ENCODE measurements around the gene EFCAB8.
"Not testable (repeated sequence)": the region's sequence is repeated elsewhere in the genome, so short reads cannot be mapped to it uniquely, and the experiment has no call there.

The EFCAB8 gene

GRCh38 chr20:32903666-32904175, 45.0 kb downstream of the EFCAB8 start:
- no peak for DNase-seq
- intact Hi-C loops (cut with DNase I): loop anchor here (2.0 to 10.0 kb wide), 2 partner anchors 193 to 391 kb away; no protein-coding TSS in a partner anchor

- intact Hi-C loops (cut with DNase I): loop anchor here (10.0 kb wide), 1 partner anchor 390 kb away; no protein-coding TSS in a partner anchor
- not testable (repeated sequence) for DNase-seq
Observed at GRCh38 chr20:32904678-32905077, 46.0 kb downstream of the EFCAB8 start.

DNA sequence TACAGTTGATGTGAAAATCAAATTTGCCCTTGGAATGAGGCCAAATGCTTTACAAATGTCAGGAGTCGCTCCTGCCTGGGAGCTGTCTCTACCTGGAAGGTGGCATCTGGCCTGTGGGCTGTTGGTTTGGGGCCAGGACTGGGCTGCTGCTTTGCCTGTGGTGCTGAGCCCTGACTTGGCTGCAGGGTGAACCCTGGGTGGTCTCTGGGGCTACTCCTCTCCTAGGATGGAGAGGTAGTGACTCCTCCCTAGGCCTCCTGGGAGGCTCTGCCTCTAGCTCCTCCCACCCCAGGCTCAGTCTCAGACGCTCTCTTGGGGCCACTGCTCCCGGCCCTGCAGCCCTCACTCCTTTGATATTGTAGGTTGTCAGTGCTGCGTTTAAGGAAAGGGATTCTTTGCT, 47.5 kb downstream of the EFCAB8 start:
- DNase-seq: no peak
- intact Hi-C loops (cut with DNase I): loop anchor here (10.0 kb wide), 1 partner anchor 389 kb away; no protein-coding TSS in a partner anchor

DNA sequence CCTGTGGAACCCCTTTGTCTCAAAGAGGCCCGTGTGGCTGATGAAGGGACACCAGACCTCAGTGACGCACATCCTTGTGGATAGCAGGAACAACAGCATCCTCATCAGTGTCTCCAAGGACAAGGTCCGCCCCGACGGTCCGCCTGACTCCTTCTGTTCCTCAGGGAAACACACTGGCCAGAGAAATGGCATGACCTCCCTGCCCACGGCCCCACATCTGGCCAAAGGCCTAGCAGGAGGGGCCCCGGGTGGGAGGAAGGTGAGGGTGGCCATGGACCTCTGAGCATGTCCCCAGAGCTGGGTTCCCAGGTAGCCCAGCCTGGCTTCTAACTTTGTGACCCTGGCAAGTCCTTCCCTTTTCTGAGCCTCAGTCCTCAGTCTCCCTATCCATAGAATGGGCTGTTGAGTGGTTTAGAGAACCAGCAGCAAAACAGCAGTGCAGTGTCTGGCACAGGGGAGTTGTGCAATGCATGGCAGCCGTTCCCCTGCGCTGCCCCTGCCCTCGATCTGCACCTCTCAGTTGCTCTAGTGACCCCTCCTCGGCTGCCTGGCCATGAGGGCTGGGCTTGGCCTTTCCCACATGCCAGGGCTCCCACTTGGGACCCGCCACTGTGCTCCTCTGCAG, 48.3 kb downstream of the EFCAB8 start:
- DNase-seq: no peak
- intact Hi-C loops (cut with DNase I): loop anchor here (10.0 kb wide), 1 partner anchor 388 kb away; no protein-coding TSS in a partner anchor

GRCh38 chr20:32907886-32908285, 49.2 kb downstream of the EFCAB8 start:
- intact Hi-C loops (cut with DNase I): loop anchor here (10.0 kb wide), 1 partner anchor 387 kb away; no protein-coding TSS in a partner anchor
- no peak for DNase-seq

DNA sequence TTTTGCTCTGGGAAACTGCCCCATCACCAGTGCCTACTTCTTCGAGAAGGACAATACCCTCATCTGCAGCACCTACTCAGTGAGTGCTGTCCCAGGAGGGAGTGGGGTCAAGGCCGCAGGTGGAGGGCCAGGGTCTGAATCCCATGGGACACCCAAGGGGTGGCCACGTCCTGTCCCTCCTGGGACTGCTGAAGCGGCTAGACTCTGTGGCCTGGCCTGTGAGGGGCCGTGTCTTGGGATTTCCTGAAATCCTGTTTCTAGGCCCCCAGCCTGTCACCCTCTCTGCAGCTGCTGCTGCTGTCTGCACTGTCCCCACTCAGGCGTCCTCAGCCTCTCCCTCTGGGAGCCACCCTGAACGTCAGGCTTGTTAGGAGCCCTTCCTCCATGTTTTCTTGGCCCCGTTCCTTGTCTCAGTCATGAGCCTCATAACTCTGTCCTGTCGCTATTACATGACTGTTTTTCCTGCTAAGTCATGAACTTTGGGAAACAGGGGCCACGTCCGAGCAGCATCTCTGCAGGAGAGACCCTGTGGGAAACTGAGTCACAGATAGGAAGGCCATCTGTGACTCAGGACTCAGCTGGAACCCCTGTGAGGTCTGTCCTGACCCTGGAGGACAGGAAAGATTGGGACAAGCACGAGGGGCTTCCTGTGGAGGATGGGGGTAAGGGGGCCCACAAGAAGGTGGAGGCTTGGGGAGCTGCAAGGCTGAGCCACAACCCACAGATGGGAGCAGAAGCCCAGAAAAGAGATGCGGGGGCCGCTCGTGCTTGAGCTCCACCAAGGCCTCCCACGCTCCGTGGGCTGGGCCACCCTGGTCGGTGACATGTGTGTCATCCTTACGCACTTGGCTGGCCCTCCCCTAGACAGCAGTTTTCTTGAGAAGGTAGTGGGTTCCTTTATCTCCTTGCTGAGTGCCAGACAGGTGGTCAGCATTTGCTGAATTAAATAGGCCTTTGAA, 49.9 kb downstream of the EFCAB8 start:
- peak in 1 of 42 donors; percentile 32 for DNase-seq
- intact Hi-C loops (cut with DNase I): loop anchor here (10.0 kb wide), 1 partner anchor 386 kb away; no protein-coding TSS in a partner anchor

GRCh38 chr20:32909451-32909850, 50.7 kb downstream of the EFCAB8 start:
- DNase-seq: no peak

DNA sequence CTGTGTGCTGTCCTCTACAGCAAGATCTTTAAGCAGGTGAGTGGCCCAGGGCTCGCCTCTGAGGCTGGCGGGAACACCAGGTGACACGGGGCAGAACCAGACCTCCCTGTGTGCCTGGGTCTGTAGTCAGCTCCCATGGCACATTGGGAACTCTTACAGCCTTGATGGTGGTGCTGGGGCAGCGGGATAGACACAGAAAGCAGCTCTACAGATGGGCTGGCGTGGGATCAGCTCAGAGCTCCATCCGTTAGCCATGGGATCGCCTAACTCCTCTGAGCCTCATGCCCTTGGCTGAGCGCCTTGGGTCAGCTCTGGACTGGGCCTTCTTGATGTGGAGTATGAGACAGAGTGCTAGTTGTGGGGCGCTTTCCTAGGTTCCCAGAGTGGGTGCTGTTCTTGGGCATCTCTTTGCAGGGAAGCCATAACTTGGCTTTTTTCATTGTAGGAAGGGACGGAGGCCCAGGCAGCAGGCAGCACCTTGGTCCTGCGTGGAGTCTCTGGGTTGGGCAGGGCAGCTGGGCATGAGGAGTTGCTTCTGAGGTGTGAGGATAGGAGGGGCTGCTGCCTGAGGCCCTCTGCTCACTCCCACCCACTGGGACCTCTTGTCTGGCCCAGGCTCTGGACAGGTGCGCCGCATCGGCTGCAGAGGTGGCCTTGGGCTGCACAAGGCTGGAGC, 51.3 kb downstream of the EFCAB8 start:
- no peak for DNase-seq
- intact Hi-C loops (cut with DNase I): loop anchor here (10.0 kb wide), 1 partner anchor 385 kb away; no protein-coding TSS in a partner anchor

More at GRCh38 chr20:32909451-32909850, 50.7 kb downstream of the EFCAB8 start:
- intact Hi-C loops (cut with DNase I): loop anchor here (10.0 kb wide), 1 partner anchor 385 kb away; no protein-coding TSS in a partner anchor

- intact Hi-C loops (cut with DNase I): no loop called here
- no peak for DNase-seq
Observed at GRCh38 chr20:32911355-32911754, 52.6 kb downstream of the EFCAB8 start.

DNA sequence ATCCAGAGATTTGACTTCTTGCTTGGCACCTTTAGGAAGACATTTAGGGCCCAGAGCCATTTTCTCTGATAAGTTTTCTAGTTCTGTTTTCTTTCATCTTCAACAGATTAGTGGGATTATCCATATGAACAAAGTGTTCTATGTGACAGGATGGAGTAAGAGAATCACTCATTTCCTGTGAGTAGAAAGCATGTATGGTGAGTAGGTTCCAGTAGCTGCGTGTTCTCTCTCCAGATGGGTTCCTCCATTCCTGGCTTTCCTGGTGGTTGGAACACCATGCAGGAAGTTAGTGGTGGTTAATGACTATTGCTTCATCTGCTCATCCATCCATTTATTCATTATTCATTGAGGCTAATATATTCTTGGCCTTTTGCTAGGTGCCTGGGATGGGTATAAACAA, 54.0 kb downstream of the EFCAB8 start:
- DNase-seq: no peak
- intact Hi-C loops (cut with DNase I): no loop called here

GRCh38 chr20:32914031-32914430, 55.3 kb downstream of the EFCAB8 start:
- intact Hi-C loops (cut with DNase I): no loop called here
- DNase-seq: peak in 2 of 42 donors; percentile 7 to 12

DNA sequence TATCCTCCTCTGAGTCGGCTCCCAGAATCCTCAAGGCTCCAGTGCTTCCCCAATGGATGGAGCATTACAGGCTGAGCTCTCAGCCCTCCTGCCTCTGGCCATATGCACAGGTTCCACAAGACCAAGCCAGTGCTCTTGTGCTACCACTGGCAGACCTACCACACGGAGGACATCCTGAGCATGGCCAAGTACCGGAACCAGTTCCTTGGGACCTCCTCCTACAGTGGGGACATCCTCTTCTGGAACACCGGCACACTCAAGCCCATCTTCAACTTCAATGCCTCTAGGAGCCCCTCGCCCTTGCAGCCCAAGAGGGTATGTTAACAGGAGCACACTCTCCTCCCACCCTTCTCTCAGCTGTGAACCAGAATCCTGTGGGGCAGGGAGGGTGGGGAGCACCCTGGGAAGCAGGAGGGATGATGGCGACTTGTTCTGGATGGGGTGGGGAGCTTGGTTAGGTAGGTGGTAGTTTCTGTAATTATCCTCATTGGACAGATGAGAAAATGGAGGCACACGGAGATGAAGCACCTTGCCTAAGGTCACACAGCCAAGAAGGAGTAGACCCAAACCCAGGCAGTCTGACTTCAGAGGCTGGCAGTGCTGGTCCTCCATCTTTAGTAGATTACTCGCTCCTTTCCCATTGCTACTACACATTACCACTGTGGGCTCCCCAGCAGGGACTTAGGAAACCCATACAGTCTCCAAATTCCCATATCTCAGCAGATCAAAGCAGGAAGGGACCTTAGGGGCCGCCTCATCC, 58.6 kb downstream of the EFCAB8 start:
- DNase-seq: peak in 3 of 42 donors; percentile 3 to 9 (median 8)
- intact Hi-C loops (cut with DNase I): no loop called here

DNA sequence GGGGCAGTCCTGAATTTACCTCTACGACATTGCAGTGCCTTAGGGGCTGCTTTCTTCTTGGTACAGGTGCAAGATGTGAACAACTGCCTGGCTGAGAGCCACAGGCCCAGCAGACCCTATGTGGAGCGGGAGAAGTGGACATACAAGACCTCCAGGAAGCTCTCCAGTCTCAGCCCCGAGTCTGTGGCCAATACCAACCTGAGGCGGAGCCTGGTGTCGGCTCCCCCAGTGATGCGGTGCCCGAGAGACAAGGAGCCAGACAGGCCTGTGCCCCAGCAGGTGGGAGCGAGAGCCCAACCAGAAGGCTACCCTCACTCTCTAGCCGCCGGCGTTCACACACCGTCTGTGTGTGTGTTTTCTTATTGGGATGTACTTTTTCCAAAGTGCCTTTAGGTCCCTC, 59.6 kb downstream of the EFCAB8 start:
- intact Hi-C loops (cut with DNase I): no loop called here
- DNase-seq: peak in 4 of 42 donors; percentile 8 to 31 (median 20)

GRCh38 chr20:32918751-32919150, 60.0 kb downstream of the EFCAB8 start:
- intact Hi-C loops (cut with DNase I): no loop called here
- DNase-seq: peak in 3 of 42 donors; percentile 10 to 14 (median 11)

- intact Hi-C loops (cut with DNase I): no loop called here
- DNase-seq: peak in 4 of 42 donors; percentile 12 to 37 (median 33)
Observed at GRCh38 chr20:32920066-32920465, 61.3 kb downstream of the EFCAB8 start.

DNA sequence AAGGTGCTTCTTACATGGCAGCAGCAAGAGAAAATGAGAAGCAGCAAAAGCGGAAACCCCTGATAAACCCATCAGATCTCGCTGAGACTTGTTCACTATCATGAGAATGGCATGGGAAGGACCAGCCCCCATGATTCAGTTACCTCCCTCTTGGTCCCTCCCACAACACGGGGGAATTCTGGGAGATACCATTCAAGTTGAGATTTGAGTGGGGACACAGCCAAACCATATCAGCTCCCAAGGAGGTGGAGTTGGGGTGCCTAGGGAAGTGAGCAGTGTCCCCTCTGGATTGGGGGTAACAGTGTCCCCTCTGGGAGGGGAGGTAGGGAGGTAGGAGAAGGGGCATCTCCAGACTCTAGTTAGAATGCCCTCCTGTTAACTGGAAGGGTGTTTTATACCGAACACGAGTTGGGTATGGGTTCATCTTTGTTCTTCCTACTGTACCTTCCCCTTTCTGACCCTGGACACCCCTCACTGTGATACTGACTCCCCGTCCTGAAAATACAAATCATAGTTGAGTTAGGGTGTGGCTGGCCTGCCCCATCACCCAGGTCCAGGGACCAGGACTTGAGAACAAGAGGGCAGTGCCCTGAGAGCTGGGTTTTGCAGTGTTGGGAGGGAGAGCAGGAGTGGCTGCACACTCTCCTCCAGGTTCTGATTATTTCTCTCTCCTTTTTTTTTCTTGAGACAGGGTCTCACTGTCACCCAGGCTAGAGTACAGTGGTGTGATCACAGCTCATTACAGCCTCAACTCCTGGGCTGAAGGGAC, 62.0 kb downstream of the EFCAB8 start:
- peak in 4 of 42 donors; percentile 8 to 38 (median 24) for DNase-seq
- intact Hi-C loops (cut with DNase I): no loop called here

DNA sequence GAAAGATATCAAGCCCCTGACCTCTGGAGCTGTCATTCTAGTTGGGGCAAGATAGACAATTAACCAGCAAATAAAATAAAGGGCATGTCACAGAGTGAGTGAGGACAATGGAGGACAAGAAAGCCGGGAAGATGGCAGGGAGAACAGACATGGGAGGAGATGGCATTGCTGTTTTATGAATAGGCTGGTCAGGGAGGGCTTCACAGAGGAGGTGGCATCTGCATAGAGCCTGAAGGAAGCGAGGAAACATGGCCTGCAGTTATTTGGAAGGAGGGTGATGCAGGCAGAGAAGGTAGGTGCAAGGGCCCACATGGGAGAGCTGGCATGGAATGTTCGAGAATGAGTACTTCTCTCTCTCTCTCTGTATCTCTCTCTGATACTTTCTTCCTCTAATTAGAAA, 63.7 kb downstream of the EFCAB8 start:
- peak in 3 of 42 donors; percentile 1 to 12 (median 10) for DNase-seq
- intact Hi-C loops (cut with DNase I): no loop called here

Measured in head of caudate nucleus (tissue), 42 donors.